ENCODE results near the gene ADGRB3.

The ADGRB3 gene

GRCh38 chr6:69362209-69362608 lies 727.1 kb downstream of the ADGRB3 start:
- Histone ChIP-seq H3K9ac (ENCODE audit: low read length) (no peak overlapping the region), H3K4ac (ENCODE audit: low read depth, low read length) (no peak overlapping the region), H3K4me3 (ENCODE audit: low read length) (no peak overlapping the region), H2BK5ac (ENCODE audit: low read length) (no peak overlapping the region), H4K8ac (ENCODE audit: low read depth, low read length) (no peak overlapping the region), H3K23ac (ENCODE audit: low read length) (no peak overlapping the region), H3K27ac (ENCODE audit: low read depth, low read length) (no peak overlapping the region), H4K5ac (ENCODE audit: low read length) (no peak overlapping the region), H2BK120ac (ENCODE audit: low read depth, low read length) (no peak overlapping the region), H3K4me2 (ENCODE audit: low read length) (no peak overlapping the region), H3K56ac (ENCODE audit: low read length) (no peak overlapping the region), H2AK5ac (ENCODE audit: low read length) (no peak overlapping the region), H3K36me3 (ENCODE audit: control insufficient read depth, insufficient read depth, low read length) (no peaks in the 10 kb centered on the region), H3K79me2 (ENCODE audit: control insufficient read depth, insufficient read depth, low read length) (no peaks in the 10 kb centered on the region), H3K79me1 (ENCODE audit: low read length) (no peaks in the 10 kb centered on the region), H2BK15ac (replicated peaks; ENCODE audit: low read depth) (no peak overlapping the region), H3K4me1 (ENCODE audit: control insufficient read depth, low read depth, low read length) (no peaks in the 10 kb centered on the region), H3K27me3 (ENCODE audit: insufficient read depth, low read length, poor library complexity) (no peaks in the 10 kb centered on the region), H3K18ac (ENCODE audit: low read length) (no peak overlapping the region)
- no CpG with 5 or more reads among the region's 3 CpGs for WGBS (ENCODE audit: extremely low coverage, insufficient coverage, low lambda C conversion rate)
- DNase-seq = no peak

- no peak overlapping the region for H3K56ac ChIP-seq (ENCODE audit: low read length)
- no peak overlapping the region for H3K23ac ChIP-seq (ENCODE audit: low read length)
- H3K4me1 ChIP-seq (ENCODE audit: control insufficient read depth, low read depth, low read length) = no peaks in the 10 kb centered on the region
- H4K5ac ChIP-seq (ENCODE audit: low read length) = no peak overlapping the region
- no peak overlapping the region for H4K8ac ChIP-seq (ENCODE audit: low read depth, low read length)
- no peaks in the 10 kb centered on the region for H3K36me3 ChIP-seq (ENCODE audit: control insufficient read depth, insufficient read depth, low read length)
- no peak for DNase-seq
- WGBS (ENCODE audit: extremely low coverage, insufficient coverage, low lambda C conversion rate) = no CpG with 5 or more reads among the region's 1 CpG
- no peaks in the 10 kb centered on the region for H3K79me2 ChIP-seq (ENCODE audit: control insufficient read depth, insufficient read depth, low read length)
- no peak overlapping the region for H3K27ac ChIP-seq (ENCODE audit: low read depth, low read length)
- no peak overlapping the region for H3K4ac ChIP-seq (ENCODE audit: low read depth, low read length)
- H2AK5ac ChIP-seq (ENCODE audit: low read length) = no peak overlapping the region
- no peak overlapping the region for H3K9ac ChIP-seq (ENCODE audit: low read length)
- no peak overlapping the region for H2BK120ac ChIP-seq (ENCODE audit: low read depth, low read length)
- H2BK5ac ChIP-seq (ENCODE audit: low read length) = no peak overlapping the region
- no peak overlapping the region for H3K18ac ChIP-seq (ENCODE audit: low read length)
- H3K4me3 ChIP-seq (ENCODE audit: low read length) = no peak overlapping the region
- H2BK15ac ChIP-seq (replicated peaks; ENCODE audit: low read depth) = no peak overlapping the region
- no peaks in the 10 kb centered on the region for H3K79me1 ChIP-seq (ENCODE audit: low read length)
- H3K4me2 ChIP-seq (ENCODE audit: low read length) = no peak overlapping the region
- no peaks in the 10 kb centered on the region for H3K27me3 ChIP-seq (ENCODE audit: insufficient read depth, low read length, poor library complexity)
Measured at GRCh38 chr6:69366831-69367230, 731.7 kb downstream of the ADGRB3 start.

- WGBS (ENCODE audit: extremely low coverage, insufficient coverage, low lambda C conversion rate) = no CpG with 5 or more reads among the region's 1 CpG
- H3K9ac ChIP-seq (ENCODE audit: low read length) = no peak overlapping the region
- no peaks in the 10 kb centered on the region for H3K79me1 ChIP-seq (ENCODE audit: low read length)
- H4K5ac ChIP-seq (ENCODE audit: low read length) = no peak overlapping the region
- no peak overlapping the region for H3K56ac ChIP-seq (ENCODE audit: low read length)
- no peak overlapping the region for H3K18ac ChIP-seq (ENCODE audit: low read length)
- H3K4me1 ChIP-seq (ENCODE audit: control insufficient read depth, low read depth, low read length) = no peaks in the 10 kb centered on the region
- no peak overlapping the region for H4K8ac ChIP-seq (ENCODE audit: low read depth, low read length)
- no peak overlapping the region for H3K4ac ChIP-seq (ENCODE audit: low read depth, low read length)
- H2BK120ac ChIP-seq (ENCODE audit: low read depth, low read length) = no peak overlapping the region
- H2BK15ac ChIP-seq (replicated peaks; ENCODE audit: low read depth) = no peak overlapping the region
- no peak overlapping the region for H2BK5ac ChIP-seq (ENCODE audit: low read length)
- DNase-seq = no peak
- H3K4me2 ChIP-seq (ENCODE audit: low read length) = no peak overlapping the region
- no peak overlapping the region for H3K4me3 ChIP-seq (ENCODE audit: low read length)
- H3K23ac ChIP-seq (ENCODE audit: low read length) = no peak overlapping the region
- H3K79me2 ChIP-seq (ENCODE audit: control insufficient read depth, insufficient read depth, low read length) = no peaks in the 10 kb centered on the region
- no peak overlapping the region for H3K27ac ChIP-seq (ENCODE audit: low read depth, low read length)
- no peaks in the 10 kb centered on the region for H3K27me3 ChIP-seq (ENCODE audit: insufficient read depth, low read length, poor library complexity)
- no peak overlapping the region for H2AK5ac ChIP-seq (ENCODE audit: low read length)
- H3K36me3 ChIP-seq (ENCODE audit: control insufficient read depth, insufficient read depth, low read length) = no peaks in the 10 kb centered on the region
Measured at GRCh38 chr6:69368613-69369012, 733.5 kb downstream of the ADGRB3 start.

- H3K56ac ChIP-seq (ENCODE audit: low read length) = no peak overlapping the region
Measured at GRCh38 chr6:69370763-69371162, 735.7 kb downstream of the ADGRB3 start.

GRCh38 chr6:69378326-69378725 lies 743.2 kb downstream of the ADGRB3 start:
- Histone ChIP-seq H3K9ac (ENCODE audit: low read length) (no peak overlapping the region), H3K18ac (ENCODE audit: low read length) (no peak overlapping the region), H3K36me3 (ENCODE audit: control insufficient read depth, insufficient read depth, low read length) (no peaks in the 10 kb centered on the region), H2AK5ac (ENCODE audit: low read length) (no peak overlapping the region), H3K79me1 (ENCODE audit: low read length) (no peaks in the 10 kb centered on the region), H3K56ac (ENCODE audit: low read length) (no peak overlapping the region), H3K4me1 (ENCODE audit: control insufficient read depth, low read depth, low read length) (no peaks in the 10 kb centered on the region), H2BK5ac (ENCODE audit: low read length) (no peak overlapping the region), H2BK15ac (replicated peaks; ENCODE audit: low read depth) (no peak overlapping the region), H3K4me2 (ENCODE audit: low read length) (no peak overlapping the region), H3K4ac (ENCODE audit: low read depth, low read length) (no peak overlapping the region), H3K4me3 (ENCODE audit: low read length) (no peak overlapping the region), H2BK120ac (ENCODE audit: low read depth, low read length) (no peak overlapping the region), H3K79me2 (ENCODE audit: control insufficient read depth, insufficient read depth, low read length) (no peaks in the 10 kb centered on the region), H4K5ac (ENCODE audit: low read length) (no peak overlapping the region), H3K27me3 (ENCODE audit: insufficient read depth, low read length, poor library complexity) (no peaks in the 10 kb centered on the region), H3K27ac (ENCODE audit: low read depth, low read length) (no peak overlapping the region), H4K8ac (ENCODE audit: low read depth, low read length) (no peak overlapping the region), H3K23ac (ENCODE audit: low read length) (no peak overlapping the region)
- DNase-seq = peak; percentile 88
- no CpG with 5 or more reads among the region's 1 CpG for WGBS (ENCODE audit: extremely low coverage, insufficient coverage, low lambda C conversion rate)

More at GRCh38 chr6:69370763-69371162, 735.7 kb downstream of the ADGRB3 start:
- no peak for DNase-seq
- no peak overlapping the region for H2BK15ac ChIP-seq (replicated peaks; ENCODE audit: low read depth)
- H3K23ac ChIP-seq (ENCODE audit: low read length) = no peak overlapping the region
- no peak overlapping the region for H3K4ac ChIP-seq (ENCODE audit: low read depth, low read length)
- H2AK5ac ChIP-seq (ENCODE audit: low read length) = no peak overlapping the region
- WGBS (ENCODE audit: extremely low coverage, insufficient coverage, low lambda C conversion rate) = no CpG with 5 or more reads among the region's 3 CpGs
- no peak overlapping the region for H3K4me2 ChIP-seq (ENCODE audit: low read length)
- H3K79me1 ChIP-seq (ENCODE audit: low read length) = no peaks in the 10 kb centered on the region
- no peak overlapping the region for H3K9ac ChIP-seq (ENCODE audit: low read length)
- H4K8ac ChIP-seq (ENCODE audit: low read depth, low read length) = no peak overlapping the region
- no peak overlapping the region for H3K4me3 ChIP-seq (ENCODE audit: low read length)
- no peak overlapping the region for H2BK5ac ChIP-seq (ENCODE audit: low read length)
- H3K79me2 ChIP-seq (ENCODE audit: control insufficient read depth, insufficient read depth, low read length) = no peaks in the 10 kb centered on the region
- no peak overlapping the region for H3K18ac ChIP-seq (ENCODE audit: low read length)
- no peaks in the 10 kb centered on the region for H3K27me3 ChIP-seq (ENCODE audit: insufficient read depth, low read length, poor library complexity)
- H2BK120ac ChIP-seq (ENCODE audit: low read depth, low read length) = no peak overlapping the region
- H4K5ac ChIP-seq (ENCODE audit: low read length) = no peak overlapping the region
- H3K27ac ChIP-seq (ENCODE audit: low read depth, low read length) = no peak overlapping the region
- no peaks in the 10 kb centered on the region for H3K4me1 ChIP-seq (ENCODE audit: control insufficient read depth, low read depth, low read length)
- no peaks in the 10 kb centered on the region for H3K36me3 ChIP-seq (ENCODE audit: control insufficient read depth, insufficient read depth, low read length)

GRCh38 chr6:69379518-69379917 lies 744.4 kb downstream of the ADGRB3 start:
- Histone ChIP-seq H3K9ac (ENCODE audit: low read length) (no peak overlapping the region), H4K8ac (ENCODE audit: low read depth, low read length) (no peak overlapping the region), H2BK5ac (ENCODE audit: low read length) (no peak overlapping the region), H3K4me2 (ENCODE audit: low read length) (no peak overlapping the region), H3K23ac (ENCODE audit: low read length) (no peak overlapping the region), H3K27me3 (ENCODE audit: insufficient read depth, low read length, poor library complexity) (no peaks in the 10 kb centered on the region), H2BK120ac (ENCODE audit: low read depth, low read length) (no peak overlapping the region), H3K4ac (ENCODE audit: low read depth, low read length) (no peak overlapping the region), H3K56ac (ENCODE audit: low read length) (no peak overlapping the region), H3K4me1 (ENCODE audit: control insufficient read depth, low read depth, low read length) (no peaks in the 10 kb centered on the region), H3K4me3 (ENCODE audit: low read length) (no peak overlapping the region), H2BK15ac (replicated peaks; ENCODE audit: low read depth) (no peak overlapping the region), H3K79me2 (ENCODE audit: control insufficient read depth, insufficient read depth, low read length) (no peaks in the 10 kb centered on the region), H4K5ac (ENCODE audit: low read length) (no peak overlapping the region), H3K27ac (ENCODE audit: low read depth, low read length) (no peak overlapping the region), H2AK5ac (ENCODE audit: low read length) (no peak overlapping the region), H3K79me1 (ENCODE audit: low read length) (no peaks in the 10 kb centered on the region), H3K36me3 (ENCODE audit: control insufficient read depth, insufficient read depth, low read length) (no peaks in the 10 kb centered on the region), H3K18ac (ENCODE audit: low read length) (no peak overlapping the region)
- no peak for DNase-seq
- no CpG with 5 or more reads among the region's 3 CpGs for whole genome bisulfite sequencing (ENCODE audit: extremely low coverage, insufficient coverage, low lambda C conversion rate)
